PC-3 (cell line): ENCODE results near the gene TRPM2. TPM values are rescaled to one million over a fixed set of nuclear protein-coding genes. Genes with fewer than 3 reads are reported as not detected.

ENCODE experiments used
- ATAC-seq: fragments of 200-7000 bp; cut with Tn5 transposase; 2 replicates; pipeline ENCODE4 v1.9.1; 2020; ENCODE audit warnings: mild to moderate bottlenecking, moderate library complexity
- BruUV-seq: library from RNA; stranded (reverse); fragments of 400-500 nt; replicated peaks from 2 replicates; lab custom pipeline; 2021; lab: Mats Ljungman, UMichigan
- CTCF ChIA-PET: fragments of 300-600 bp; sonication (Branson Sonifier 250); formaldehyde crosslinking; loops from one replicate; lab custom pipeline; 2022; ENCODE audit warnings: antibody characterized with exemption; lab: Charles Lee
- POLR2A ChIA-PET: fragments of 300-600 bp; sonication (Branson Sonifier 250); formaldehyde crosslinking; loops from one replicate; lab custom pipeline; 2022; ENCODE audit warnings: antibody characterized with exemption; ENCODE audit not compliant: unreplicated experiment; lab: Charles Lee
- DNase-seq: peaks from one replicate; pipeline ENCODE4 v3.0.0-alpha.2; 2015
- H2AFZ ChIP-seq: fragments of 300-600 bp; sonication (generic); 2 replicates; pipeline ENCODE4 v1.6.0; 2016; ENCODE audit warnings: antibody characterized with exemption, low read length
- H3F3A ChIP-seq: fragments of 300-600 bp; sonication (generic); one replicate; pipeline ENCODE4 v1.6.0; 2017; ENCODE audit warnings: antibody characterized with exemption, low read length, control low read depth, mild to moderate bottlenecking; ENCODE audit not compliant: unreplicated experiment
- H3K27ac ChIP-seq: fragments of 300-600 bp; sonication (generic); 2 replicates; pipeline ENCODE4 v1.5.1; 2016; ENCODE audit warnings: mild to moderate bottlenecking, low read length
- H3K27me3 ChIP-seq: fragments of 300-600 bp; sonication (generic); 2 replicates; pipeline ENCODE4 v1.6.1; 2016; ENCODE audit warnings: low read length, mixed read lengths
- H3K36me3 ChIP-seq: fragments of 300-600 bp; sonication (generic); 2 replicates; pipeline ENCODE4 v1.6.1; 2016; ENCODE audit warnings: low read depth, mixed run types, low read length, mixed read lengths
- H3K4me1 ChIP-seq: fragments of 300-600 bp; sonication (generic); 2 replicates; pipeline ENCODE4 v1.5.1; 2016; ENCODE audit warnings: low read length; ENCODE audit not compliant: insufficient read depth
- H3K4me2 ChIP-seq: fragments of 300-600 bp; sonication (generic); 2 replicates; pipeline ENCODE4 v1.6.0; 2016; ENCODE audit warnings: low read length
- H3K4me3 ChIP-seq: fragments of 300-600 bp; sonication (generic); 2 replicates; pipeline ENCODE4 v1.5.1; 2016; ENCODE audit warnings: mild to moderate bottlenecking, low read length, mixed read lengths
- H3K79me2 ChIP-seq: fragments of 300-600 bp; sonication (generic); 2 replicates; pipeline ENCODE4 v1.6.1; 2017; ENCODE audit warnings: low read length, mixed read lengths
- H3K9ac ChIP-seq: fragments of 300-600 bp; sonication (generic); 2 replicates; pipeline ENCODE4 v1.6.0; 2016; ENCODE audit warnings: mild to moderate bottlenecking, low read length
- H3K9me2 ChIP-seq: fragments of 300-600 bp; sonication (generic); replicated peaks from 2 replicates; pipeline ENCODE4 v1.6.1; 2016; ENCODE audit warnings: mixed run types, low read length, mixed read lengths
- H3K9me3 ChIP-seq: fragments of 300-600 bp; sonication (generic); 2 replicates; pipeline ENCODE4 v1.6.1; 2016; ENCODE audit warnings: low read length, mixed read lengths
- H4K20me1 ChIP-seq: fragments of 300-600 bp; sonication (generic); 2 replicates; pipeline ENCODE4 v1.6.1; 2016; ENCODE audit warnings: low read length, mixed read lengths
- CTCF ChIP-seq: fragments of 300-600 bp; sonication (generic); conservative IDR thresholded peaks from 2 replicates; pipeline ENCODE4 v1.5.1; 2017; ENCODE audit warnings: antibody characterized with exemption, low read depth, mild to moderate bottlenecking, low read length
- EZH2 ChIP-seq: fragments of 300-600 bp; sonication (generic); IDR thresholded peaks from one replicate; pipeline ENCODE4 v1.6.1; 2017; ENCODE audit warnings: antibody characterized with exemption, mild to moderate bottlenecking, low read length; ENCODE audit not compliant: unreplicated experiment
- EZH2phosphoT487 ChIP-seq: fragments of 300-600 bp; sonication (generic); IDR thresholded peaks from 2 replicates; pipeline ENCODE4 v1.6.1; 2018; ENCODE audit warnings: mild to moderate bottlenecking, antibody characterized with exemption, low read length, borderline replicate concordance
- intact Hi-C: fragments of 100-400 bp; cut with micrococcal nuclease; formaldehyde crosslinking; loops from 2 replicates; pipeline ENCODE4 v1.9.0; 2023
- total RNA-seq: library from RNA; depleted of rRNA; stranded (reverse); fragments of >200 nt; gene quantifications from 2 replicates; pipeline ENCODE4 v1.2.3, GENCODE V29; 2014

The TRPM2 gene
- total RNA-seq, 1 experiment from 2014 or later, result 50.0 TPM

- intact Hi-C loops, result loop anchor here (5.0 kb wide), 1 partner anchor 87 kb away; the partner anchor contains the start of gene CFAP410
- peak overlapping the region; percentile 67 for H3K27ac ChIP-seq
- POLR2A ChIA-PET, result interaction anchor here (0.6 to 0.9 kb wide), 2 partner anchors 33 to 86 kb away, joined by 3 to 4 read pairs; no protein-coding TSS in a partner anchor
Measured at GRCh38 chr21:44424608-44425306, 71.3 kb downstream of the TRPM2 start.

GRCh38 chr21:44425307-44425894 lies 72.0 kb downstream of the TRPM2 start:
- H3K4me2 ChIP-seq, result peak overlapping the region; percentile 88
- H3K27ac ChIP-seq, result peak overlapping the region; percentile 67
- CTCF ChIA-PET, result no interaction called here

More at GRCh38 chr21:44424608-44425306, 71.3 kb downstream of the TRPM2 start:
- Histone ChIP-seq H3K36me3 (peaks cover 2% of the 10 kb centered on the region; the same call in 1 of the 2 replicates), H3F3A (peaks cover 4% of the 10 kb centered on the region), H3K9ac (peak overlapping the region; percentile 88), H3K9me2 (no peaks in the 10 kb centered on the region), H3K27me3 (no peaks in the 10 kb centered on the region), H2AFZ (peak overlapping the region; percentile 83), H3K4me3 (peak overlapping the region; percentile 75), H3K4me1 (peaks cover 4% of the 10 kb centered on the region; the same call in 1 of the 2 replicates), H3K4me2 (peak overlapping the region; percentile 88), H3K79me2 (peaks cover 22% of the 10 kb centered on the region), H3K9me3 (peaks cover 1% of the 10 kb centered on the region; the same call in 1 of the 2 replicates), H4K20me1 (no peaks in the 10 kb centered on the region)
- no peak for DNase-seq
- ATAC-seq, result peak; percentile 40
- no TSS peak for BruUV-seq
- no peak for TF ChIP-seq EZH2
- CTCF ChIA-PET, result no interaction called here

More at GRCh38 chr21:44425307-44425894, 72.0 kb downstream of the TRPM2 start:
- peaks cover 27% of the 10 kb centered on the region for H3K79me2 ChIP-seq
- DNase-seq (peak; percentile 70), ATAC-seq (peak; percentile 77)
- no peaks in the 10 kb centered on the region for H4K20me1 ChIP-seq
- peaks cover 7% of the 10 kb centered on the region; the same call in 1 of the 2 replicates for H3K36me3 ChIP-seq
- POLR2A ChIA-PET, result interaction anchor here (0.6 to 0.9 kb wide), 2 partner anchors 33 to 87 kb away, joined by 3 to 4 read pairs; no protein-coding TSS in a partner anchor
- peak overlapping the region; percentile 83 for H2AFZ ChIP-seq
- H3K27me3 ChIP-seq, result no peaks in the 10 kb centered on the region
- intact Hi-C loops, result loop anchor here (5.0 kb wide), 1 partner anchor 88 kb away; the partner anchor contains the start of gene CFAP410
- BruUV-seq, result TSS peak; percentile 66
- TF ChIP-seq EZH2, result no peak
- no peak for TF ChIP-seq CTCF
- no peak for TF ChIP-seq EZH2phosphoT487
- H3K4me1 ChIP-seq, result peaks cover 4% of the 10 kb centered on the region; the same call in 1 of the 2 replicates
- peak overlapping the region; percentile 88 for H3K9ac ChIP-seq
- H3K9me3 ChIP-seq, result peaks cover 6% of the 10 kb centered on the region; the same call in 1 of the 2 replicates
- H3K9me2 ChIP-seq, result no peaks in the 10 kb centered on the region
- H3F3A ChIP-seq, result peaks cover 4% of the 10 kb centered on the region
- H3K4me3 ChIP-seq, result peak overlapping the region; percentile 75
